Measurements from ENCODE around the gene LILRB1. TPM values are rescaled to one million over a fixed set of nuclear protein-coding genes. Genes with fewer than 3 reads are reported as not detected.

The LILRB1 gene
- total RNA-seq, 2 donors from 2014 or later, result 17.2 to 22.7 TPM

DNA sequence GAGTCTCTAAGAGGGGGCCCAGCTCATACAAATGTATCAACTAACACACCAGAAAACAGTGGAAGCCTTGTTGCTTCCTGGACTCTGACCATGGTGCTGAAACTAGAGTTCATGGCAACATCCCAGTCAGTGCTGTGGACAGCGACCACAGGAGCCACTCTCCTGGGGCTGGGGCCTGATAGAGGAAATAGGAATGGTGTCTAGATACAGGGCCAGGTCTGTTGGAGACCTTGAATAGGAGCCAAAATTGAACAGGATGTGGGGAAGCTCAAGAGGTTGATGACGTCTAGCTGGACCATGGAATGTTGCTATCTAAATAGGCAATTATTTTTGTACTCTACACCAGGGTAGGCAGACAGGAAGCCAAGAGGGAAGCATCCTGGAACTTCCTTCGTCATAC is 54.2 kb downstream of the LILRB1 start:
- Mint-ChIP-seq H3K36me3 (no peaks in the 10 kb centered on the region), H3K27me3 (peaks cover 34 to 43% of the 10 kb centered on the region in 2 donors), H3K9me3 (peaks cover 3% of the 10 kb centered on the region), H3K27ac (no peak overlapping the region), H3K4me1 (ENCODE audit: low read depth in 2 of 2) (no peaks in the 10 kb centered on the region), H3K4me3 (no peak overlapping the region)
- DNase-seq (ENCODE audit: low spot score) (no peak), ATAC-seq (no peak)

Other genes starting within 250 kb of the LILRB1 start
- gene TTYH1, start 215.0 kb upstream of the LILRB1 start, total RNA-seq, result under 1 TPM; 0.31 to 0.73 TPM
- 100 to 1,000 TPM; 205 to 292 TPM for gene LENG8, start 181.3 kb upstream of the LILRB1 start, total RNA-seq
- 1 to 10 TPM; 6.0 to 9.9 TPM for gene LENG9, start 166.7 kb upstream of the LILRB1 start, total RNA-seq
- gene CDC42EP5, start 157.2 kb upstream of the LILRB1 start, total RNA-seq, result not detected
- gene LAIR2, start 127.7 kb upstream of the LILRB1 start, total RNA-seq, result 10 to 100 TPM; 18.4 to 48.0 TPM
- 1 to 10 TPM in 1 of 2 donors, not detected in 1; 2.5 TPM for gene LILRA2, start 56.7 kb upstream of the LILRB1 start, total RNA-seq
- under 1 TPM in 1 of 2 donors, not detected in 1; 0.31 TPM for gene LILRA1, start 36.9 kb upstream of the LILRB1 start, total RNA-seq
- not detected for gene LILRB4, start 32.5 kb downstream of the LILRB1 start, total RNA-seq
- under 1 TPM in 1 of 2 donors, not detected in 1; 0.33 TPM for gene KIR3DL3, start 94.0 kb downstream of the LILRB1 start, total RNA-seq
- gene KIR2DL3, start 108.0 kb downstream of the LILRB1 start, total RNA-seq, result 10 to 100 TPM; 11.7 to 14.6 TPM
- gene KIR2DL1, start 139.3 kb downstream of the LILRB1 start, total RNA-seq, result 10 to 100 TPM; 11.4 to 19.5 TPM
- 1 to 10 TPM; 4.2 to 6.6 TPM for gene KIR2DL4, start 173.1 kb downstream of the LILRB1 start, total RNA-seq
- 10 to 100 TPM; 27.4 to 31.2 TPM for gene KIR3DL1, start 186.0 kb downstream of the LILRB1 start, total RNA-seq
- 10 to 100 TPM; 15.7 to 28.7 TPM for gene KIR2DS4, start 202.2 kb downstream of the LILRB1 start, total RNA-seq
- gene KIR3DL2, start 220.0 kb downstream of the LILRB1 start, total RNA-seq, result 10 to 100 TPM; 10.3 to 51.2 TPM
- not detected for gene FCAR, start 243.8 kb downstream of the LILRB1 start, total RNA-seq

All from natural killer cell treated with Interleukin-12 subunit alpha and Interleukin-12 subunit beta and Interleukin-15 and Interleukin-18, amount 100 ng/mL, for 72 hours (primary cell).